Activated T-helper 2 cell treated with anti-CD3 and anti-CD28 coated beads, Interferon-gamma antibody, Interleukin-2, Interleukin-4, amounts not matched to agents 10 μg/mL and 5 μg/mL and 100 μg/mL, durations not matched to agents 14 hours and 24 hours and 36 hours (primary cell): ENCODE data around the gene CSNK1D. TPM values are rescaled to one million over a fixed set of nuclear protein-coding genes. Genes with fewer than 3 reads are reported as not detected.
A peak's percentile ranks its signal among the peaks of the same experiment; 100 is the strongest.

Experiments
- DNase-seq: peaks from one replicate; pipeline ENCODE4 v3.0.0; 2021; ENCODE audit warnings: low spot score
- H3K27ac Mint-ChIP-seq: one replicate; pipeline ENCODE4 v1.8.0; 2021; ENCODE audit warnings: mixed read lengths
- H3K27me3 Mint-ChIP-seq: one replicate; pipeline ENCODE4 v1.8.0; 2021; ENCODE audit warnings: low read depth, mixed read lengths
- H3K36me3 Mint-ChIP-seq: one replicate; pipeline ENCODE4 v1.8.0; 2021; ENCODE audit warnings: low read depth, mixed read lengths
- H3K4me1 Mint-ChIP-seq: one replicate; pipeline ENCODE4 v1.8.0; 2021; ENCODE audit warnings: low read depth, mixed read lengths
- H3K4me3 Mint-ChIP-seq: one replicate; pipeline ENCODE4 v1.8.0; 2021; ENCODE audit warnings: low read depth, mild to moderate bottlenecking, moderate library complexity, mixed read lengths
- H3K9me3 Mint-ChIP-seq: one replicate; pipeline ENCODE4 v1.8.0; 2021; ENCODE audit warnings: mixed read lengths
- intact Hi-C: fragments of 100-400 bp; cut with micrococcal nuclease; formaldehyde crosslinking; loops from one replicate; pipeline ENCODE4 v1.15.1; 2023
- total RNA-seq: library from RNA; stranded (reverse); gene quantifications from 2 replicates; pipeline ENCODE4 v1.2.3, GENCODE V29; 2022

CSNK1D gene
- total RNA-seq, 1 donor from 2014 or later = 151 TPM

GRCh38 chr17:82297280-82297713 lies 23.8 kb upstream of the CSNK1D start:
- Mint-ChIP-seq H3K27ac (peak overlapping the region; percentile 100), H3K4me1 (peaks cover 60% of the 10 kb centered on the region), H3K36me3 (peaks cover 10% of the 10 kb centered on the region), H3K4me3 (peak overlapping the region; percentile 89), H3K27me3 (no peaks in the 10 kb centered on the region), H3K9me3 (no peaks in the 10 kb centered on the region)
- intact Hi-C loops = loop anchor here (1.0 kb wide), 1 partner anchor 24 kb away; no protein-coding TSS in a partner anchor
- peak; percentile 85 for DNase-seq

- peaks cover 10% of the 10 kb centered on the region for H3K36me3 Mint-ChIP-seq
- DNase-seq = no peak
- no peaks in the 10 kb centered on the region for H3K27me3 Mint-ChIP-seq
- peaks cover 61% of the 10 kb centered on the region for H3K4me1 Mint-ChIP-seq
- H3K4me3 Mint-ChIP-seq = peak overlapping the region; percentile 89
- H3K9me3 Mint-ChIP-seq = no peaks in the 10 kb centered on the region
- intact Hi-C loops = loop anchor here (1.0 kb wide), 1 partner anchor 25 kb away; no protein-coding TSS in a partner anchor
- H3K27ac Mint-ChIP-seq = peak overlapping the region; percentile 100
Measured at GRCh38 chr17:82296511-82297279, 23.2 kb upstream of the CSNK1D start.

- no peak for DNase-seq
- H3K36me3 Mint-ChIP-seq = peaks cover 13% of the 10 kb centered on the region
- peaks cover 54% of the 10 kb centered on the region for H3K4me1 Mint-ChIP-seq
- peak overlapping the region; percentile 40 for H3K27ac Mint-ChIP-seq
- H3K4me3 Mint-ChIP-seq = peak overlapping the region; percentile 41
- H3K27me3 Mint-ChIP-seq = no peaks in the 10 kb centered on the region
- intact Hi-C loops = no loop called here
- no peaks in the 10 kb centered on the region for H3K9me3 Mint-ChIP-seq
Measured at GRCh38 chr17:82295472-82295814, 21.9 kb upstream of the CSNK1D start.

- intact Hi-C loops = no loop called here
- Mint-ChIP-seq H3K27ac (peak overlapping the region; percentile 76), H3K4me3 (peak overlapping the region; percentile 80), H3K36me3 (peaks cover 13% of the 10 kb centered on the region), H3K27me3 (no peaks in the 10 kb centered on the region), H3K9me3 (no peaks in the 10 kb centered on the region), H3K4me1 (peaks cover 45% of the 10 kb centered on the region)
- no peak for DNase-seq
Measured at GRCh38 chr17:82294064-82294773, 20.7 kb upstream of the CSNK1D start.

GRCh38 chr17:82292251-82293154 lies 19.0 kb upstream of the CSNK1D start:
- no peaks in the 10 kb centered on the region for H3K27me3 Mint-ChIP-seq
- DNase-seq = peak; percentile 94
- intact Hi-C loops = loop anchor here (1.0 kb wide), 1 partner anchor 19 kb away; the partner anchor contains the start of gene CSNK1D

GRCh38 chr17:82291582-82292250 lies 18.2 kb upstream of the CSNK1D start:
- H3K4me1 Mint-ChIP-seq = peaks cover 36% of the 10 kb centered on the region
- H3K27me3 Mint-ChIP-seq = no peaks in the 10 kb centered on the region
- intact Hi-C loops = loop anchor here (1.0 kb wide), 1 partner anchor 18 kb away; the partner anchor contains the start of gene CSNK1D
- H3K27ac Mint-ChIP-seq = peak overlapping the region; percentile 59
- H3K36me3 Mint-ChIP-seq = peaks cover 13% of the 10 kb centered on the region
- no peaks in the 10 kb centered on the region for H3K9me3 Mint-ChIP-seq
- peak overlapping the region; percentile 75 for H3K4me3 Mint-ChIP-seq
- DNase-seq = no peak

More at GRCh38 chr17:82292251-82293154, 19.0 kb upstream of the CSNK1D start:
- Mint-ChIP-seq H3K4me1 (peaks cover 40% of the 10 kb centered on the region), H3K36me3 (peaks cover 13% of the 10 kb centered on the region), H3K4me3 (peak overlapping the region; percentile 83), H3K27ac (peak overlapping the region; percentile 86), H3K9me3 (no peaks in the 10 kb centered on the region)

- intact Hi-C loops = no loop called here
- H3K36me3 Mint-ChIP-seq = peaks cover 3% of the 10 kb centered on the region
- no peak for DNase-seq
- no peak overlapping the region for H3K4me3 Mint-ChIP-seq
- no peaks in the 10 kb centered on the region for H3K9me3 Mint-ChIP-seq
- H3K27me3 Mint-ChIP-seq = peaks cover 5% of the 10 kb centered on the region
- H3K4me1 Mint-ChIP-seq = peaks cover 25% of the 10 kb centered on the region
- no peak overlapping the region for H3K27ac Mint-ChIP-seq
Measured at GRCh38 chr17:82287868-82288801, 14.6 kb upstream of the CSNK1D start.

- no peak for DNase-seq
- no peaks in the 10 kb centered on the region for H3K9me3 Mint-ChIP-seq
- no peak overlapping the region for H3K4me3 Mint-ChIP-seq
- H3K27ac Mint-ChIP-seq = no peak overlapping the region
- intact Hi-C loops = no loop called here
- H3K27me3 Mint-ChIP-seq = peaks cover 5% of the 10 kb centered on the region
- H3K4me1 Mint-ChIP-seq = peaks cover 25% of the 10 kb centered on the region
- H3K36me3 Mint-ChIP-seq = peaks cover 3% of the 10 kb centered on the region
Measured at GRCh38 chr17:82287013-82287867, 13.7 kb upstream of the CSNK1D start.

- no peaks in the 10 kb centered on the region for H3K9me3 Mint-ChIP-seq
Measured at GRCh38 chr17:82285141-82285540, 11.6 kb upstream of the CSNK1D start.

GRCh38 chr17:82283208-82283749 lies 9.8 kb upstream of the CSNK1D start:
- Mint-ChIP-seq H3K4me1 (peaks cover 22% of the 10 kb centered on the region), H3K9me3 (no peaks in the 10 kb centered on the region), H3K4me3 (no peak overlapping the region), H3K27me3 (peaks cover 5% of the 10 kb centered on the region), H3K27ac (peak overlapping the region; percentile 19), H3K36me3 (no peaks in the 10 kb centered on the region)
- intact Hi-C loops = no loop called here
- no peak for DNase-seq

More at GRCh38 chr17:82285141-82285540, 11.6 kb upstream of the CSNK1D start:
- DNase-seq = no peak
- peaks cover 5% of the 10 kb centered on the region for H3K27me3 Mint-ChIP-seq
- intact Hi-C loops = no loop called here
- no peaks in the 10 kb centered on the region for H3K36me3 Mint-ChIP-seq
- peaks cover 25% of the 10 kb centered on the region for H3K4me1 Mint-ChIP-seq
- H3K27ac Mint-ChIP-seq = no peak overlapping the region
- no peak overlapping the region for H3K4me3 Mint-ChIP-seq
